ENCODE data around the gene C16orf95.

- TF ChIP-seq TAF1 (IDR thresholded peaks at IDR 0.05; ENCODE audit: borderline replicate concordance, low read depth, low read length), result no peak
- no peak for TF ChIP-seq POLR2A (IDR thresholded peaks at IDR 0.05; ENCODE audit: low read depth, low read length)
- TF ChIP-seq POLR2AphosphoS5 (IDR thresholded peaks at IDR 0.05; ENCODE audit: low read depth, low read length), result no peak
These were observed 41.9 kb upstream of the C16orf95 start for GRCh38 chr16:87359121-87359520.

All from GM12892 (cell line).